ENCODE data around the gene NOL8.

- TF ChIP-seq EP300 (IDR thresholded peaks at IDR 0.05) (no peak), POLR2A (IDR thresholded peaks at IDR 0.05) (no peak)
These were observed 26.0 kb downstream of the NOL8 start for GRCh38 chr9:92299116-92299515.
